Activated CD4-positive, alpha-beta T cell treated with anti-CD3 and anti-CD28 coated beads, Interleukin-2, amount 10 ng/mL, durations not matched to agents 24 days and 14 days (primary cell): ENCODE results near the gene E2F3. TPM values are rescaled to one million over a fixed set of nuclear protein-coding genes. Genes with fewer than 3 reads are reported as not detected.

Source experiments
- DNase-seq: peaks from one replicate; pipeline ENCODE4 v3.0.0; 2022
- H3K27ac Mint-ChIP-seq: one replicate; pipeline ENCODE4 v1.8.0; 2022; ENCODE audit warnings: mild to moderate bottlenecking, mixed read lengths
- H3K27me3 Mint-ChIP-seq: one replicate; pipeline ENCODE4 v1.8.0; 2022; ENCODE audit warnings: mixed read lengths
- H3K36me3 Mint-ChIP-seq: one replicate; pipeline ENCODE4 v1.8.0; 2022; ENCODE audit warnings: low read depth, mild to moderate bottlenecking, mixed read lengths
- H3K4me1 Mint-ChIP-seq: one replicate; pipeline ENCODE4 v1.8.0; 2021; ENCODE audit warnings: mixed read lengths
- H3K4me3 Mint-ChIP-seq: one replicate; pipeline ENCODE4 v1.8.0; 2022; ENCODE audit warnings: mild to moderate bottlenecking, moderate library complexity, mixed read lengths
- H3K9me3 Mint-ChIP-seq: one replicate; pipeline ENCODE4 v1.8.0; 2021; ENCODE audit warnings: mixed read lengths
- intact Hi-C: fragments of 100-400 bp; cut with micrococcal nuclease; formaldehyde crosslinking; loops from one replicate; pipeline ENCODE4 v1.15.1; 2023
- total RNA-seq: library from RNA; stranded (reverse); gene quantifications from 2 replicates; pipeline ENCODE4 v1.2.3, GENCODE V29; 2022

E2F3 gene
- total RNA-seq, result 27.1 and 28.0 TPM in 2 replicates

DNA sequence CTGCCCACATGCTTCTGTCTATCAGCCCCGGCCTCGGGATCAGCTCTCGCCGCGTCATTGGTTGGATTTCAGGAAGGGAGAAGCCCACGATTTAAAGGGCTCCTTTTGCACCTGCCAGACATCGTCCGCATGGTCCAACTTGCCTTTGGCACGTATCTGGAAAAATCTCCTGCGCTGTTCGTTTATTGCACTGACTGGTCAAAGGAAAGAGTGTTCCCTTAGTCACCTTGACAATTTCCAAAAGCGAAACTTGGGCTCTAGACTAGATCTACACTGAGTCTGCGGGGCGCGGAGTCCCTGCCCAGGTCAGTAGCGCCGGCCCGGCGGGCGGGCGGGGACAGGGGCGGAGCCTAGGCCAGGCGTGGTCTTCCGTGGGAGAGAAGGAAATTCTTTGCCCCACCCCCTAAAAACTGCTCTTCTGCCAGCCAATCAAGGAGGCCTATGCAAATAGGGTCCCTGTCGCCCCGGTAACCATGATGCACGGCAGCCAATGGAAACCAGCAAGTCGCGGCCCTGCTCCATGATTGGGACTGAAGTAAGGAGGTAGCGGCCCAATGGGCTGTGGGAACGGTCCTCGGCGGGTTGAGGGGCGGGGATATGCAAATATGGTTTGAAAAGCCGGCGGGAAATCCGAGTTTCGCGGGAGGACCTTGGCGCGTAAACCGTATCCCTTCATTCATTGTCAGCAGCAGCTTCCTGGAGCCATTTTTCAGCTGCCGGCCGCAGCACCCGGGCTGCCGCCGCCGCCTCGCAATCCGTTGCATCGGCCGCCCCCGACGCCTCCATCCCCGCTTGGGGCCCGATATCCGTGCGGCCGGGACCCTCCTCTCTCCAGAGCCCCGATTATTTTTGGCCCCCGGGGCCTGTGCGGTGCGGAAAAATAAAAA lies at the start of gene E2F3:
E2F3 (plus strand) TSS at position 675 of the 887 bp plus-strand sequence. CDS start 354 bp downstream, outside the sequence.
- Mint-ChIP-seq H3K27ac (peak within 1 kb of the TSS; percentile 99), H3K4me3 (peak within 1 kb of the TSS; percentile 94), H3K4me1 (peaks cover 27% of the 10 kb centered on the region), H3K9me3 (no peaks in the 10 kb centered on the region), H3K36me3 (peaks cover 13% of the 10 kb centered on the region), H3K27me3 (no peaks in the 10 kb centered on the region)
- intact Hi-C loops, result loop anchor here (1.0 to 5.0 kb wide), 7 partner anchors 35 to 1186 kb away; partner anchors contain the start of genes CDKAL1 and MBOAT1
- peak; percentile 100 for DNase-seq

DNA sequence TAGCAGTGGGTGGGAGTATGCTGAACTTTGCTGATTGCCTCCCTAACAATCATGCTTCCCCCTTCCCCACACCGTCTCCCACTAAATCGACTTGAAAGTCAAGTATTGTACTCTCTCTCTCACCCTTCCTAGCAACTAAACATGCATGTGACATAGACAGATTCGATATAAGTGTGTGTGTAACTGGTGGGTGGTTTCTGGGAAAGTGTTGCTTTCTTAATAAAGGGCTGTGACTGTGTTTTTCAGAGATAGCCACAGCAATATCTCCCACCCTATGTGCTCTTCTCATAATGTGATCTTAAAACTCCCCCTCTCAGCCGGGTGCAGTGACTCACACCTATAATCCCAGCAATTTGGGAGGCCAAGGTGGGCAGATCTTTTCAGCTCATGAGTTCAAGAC lies 49.3 kb upstream of the E2F3 start:
- Mint-ChIP-seq H3K4me3 (no peak overlapping the region), H3K4me1 (peaks cover 11% of the 10 kb centered on the region), H3K9me3 (peaks cover 22% of the 10 kb centered on the region), H3K36me3 (peaks cover 8% of the 10 kb centered on the region), H3K27ac (no peak overlapping the region), H3K27me3 (no peaks in the 10 kb centered on the region)
- intact Hi-C loops, result no loop called here
- DNase-seq, result no peak

DNA sequence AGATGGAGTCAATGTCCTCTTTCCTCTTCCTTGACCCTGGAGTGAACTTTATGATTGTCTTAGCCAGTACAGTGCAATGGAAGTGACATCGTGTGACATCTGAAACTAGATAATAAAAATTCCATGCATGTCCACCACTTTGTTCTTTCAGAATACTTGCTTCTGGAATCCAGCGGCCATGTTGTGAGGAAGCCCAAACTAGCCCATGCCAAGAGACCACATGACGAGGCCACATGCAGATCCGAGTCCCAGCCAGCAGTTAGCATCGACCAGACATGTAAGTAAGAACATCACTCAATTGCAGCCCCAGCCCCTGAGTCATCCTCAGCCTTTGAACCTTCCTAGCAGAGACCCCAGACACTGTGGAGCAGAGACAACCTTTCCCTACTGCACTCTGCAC lies 48.5 kb upstream of the E2F3 start:
- Mint-ChIP-seq H3K27me3 (no peaks in the 10 kb centered on the region), H3K9me3 (peaks cover 22% of the 10 kb centered on the region), H3K4me3 (no peak overlapping the region), H3K36me3 (peaks cover 8% of the 10 kb centered on the region), H3K4me1 (peaks cover 11% of the 10 kb centered on the region), H3K27ac (no peak overlapping the region)
- no peak for DNase-seq
- intact Hi-C loops, result no loop called here

DNA sequence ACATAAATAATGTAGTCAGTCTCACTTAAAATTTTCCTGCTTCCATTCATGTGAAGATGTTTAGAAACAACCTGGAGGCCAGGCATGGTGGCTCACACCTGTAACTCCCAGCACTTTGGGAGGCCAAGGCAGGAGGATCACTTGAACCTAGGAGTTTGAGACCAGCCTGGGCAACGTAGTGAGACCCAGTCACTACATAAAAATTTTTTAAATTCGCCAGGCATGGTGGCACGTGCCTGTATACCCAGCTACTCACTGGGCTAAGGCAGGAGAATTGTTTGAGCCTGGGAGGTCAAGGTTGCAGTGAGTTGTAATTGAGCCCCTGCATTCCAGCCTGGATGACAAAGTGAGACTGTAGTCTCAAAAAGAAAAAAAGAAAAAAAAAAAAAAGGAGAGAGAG lies 47.3 kb upstream of the E2F3 start:
- H3K36me3 Mint-ChIP-seq, result peaks cover 8% of the 10 kb centered on the region
- DNase-seq, result no peak
- H3K9me3 Mint-ChIP-seq, result peaks cover 22% of the 10 kb centered on the region
- no peak overlapping the region for H3K27ac Mint-ChIP-seq
- no peak overlapping the region for H3K4me3 Mint-ChIP-seq
- peaks cover 8% of the 10 kb centered on the region for H3K4me1 Mint-ChIP-seq
- H3K27me3 Mint-ChIP-seq, result no peaks in the 10 kb centered on the region
- intact Hi-C loops, result no loop called here

DNA sequence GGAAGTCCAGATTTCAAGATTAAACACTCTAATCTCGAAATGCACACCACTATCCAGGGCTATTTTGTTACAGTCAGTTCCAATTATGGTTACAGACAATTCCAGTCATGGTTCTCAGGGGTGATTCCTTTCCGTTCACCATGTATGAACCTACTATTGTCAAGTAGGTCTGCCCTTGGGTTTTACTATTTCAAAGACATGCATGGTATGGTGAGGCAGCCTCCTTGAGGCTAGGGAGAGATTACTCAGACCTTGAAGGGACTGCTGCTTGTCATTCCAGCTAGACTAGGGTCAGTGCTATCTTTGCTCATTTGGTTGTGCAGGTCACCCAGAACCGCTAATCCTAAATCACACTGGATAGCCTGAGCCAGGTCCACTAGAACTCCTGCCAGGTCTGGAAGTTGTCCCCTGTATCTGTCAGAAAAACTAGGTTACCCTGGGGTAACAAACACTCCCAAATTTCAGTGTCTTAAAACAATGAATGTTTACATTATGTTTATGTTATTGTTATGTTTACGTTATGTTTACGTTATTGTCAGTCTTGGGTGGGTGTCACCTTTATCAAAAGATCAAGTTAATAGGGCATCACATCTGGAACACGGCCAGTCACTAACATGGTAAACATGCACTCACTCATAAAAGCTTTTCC lies 41.1 kb upstream of the E2F3 start:
- H3K27ac Mint-ChIP-seq, result no peak overlapping the region
- intact Hi-C loops, result no loop called here
- peaks cover 5% of the 10 kb centered on the region for H3K36me3 Mint-ChIP-seq
- H3K9me3 Mint-ChIP-seq, result peaks cover 24% of the 10 kb centered on the region
- no peak for DNase-seq
- H3K27me3 Mint-ChIP-seq, result peaks cover 2% of the 10 kb centered on the region
- H3K4me1 Mint-ChIP-seq, result peaks cover 12% of the 10 kb centered on the region
- no peak overlapping the region for H3K4me3 Mint-ChIP-seq

DNA sequence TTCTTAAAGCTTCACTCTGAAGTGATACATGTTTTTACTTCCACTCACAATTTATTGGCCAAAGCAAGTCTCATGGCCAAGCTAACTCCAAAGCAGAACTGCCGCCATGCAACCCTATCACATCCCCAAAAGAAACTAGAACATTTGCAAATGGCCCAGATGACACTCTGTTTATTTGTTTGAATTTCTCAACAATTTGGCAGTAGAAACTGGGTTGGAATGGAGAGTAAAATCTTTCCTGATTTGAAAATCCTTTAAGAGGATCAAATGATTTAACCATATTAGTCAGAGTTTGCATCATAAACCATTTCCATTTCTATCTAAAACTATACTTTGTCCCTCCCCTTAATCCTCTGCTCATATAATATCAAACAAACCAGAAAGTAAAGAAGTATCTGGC lies 39.1 kb upstream of the E2F3 start:
- no peak overlapping the region for H3K27ac Mint-ChIP-seq
- peaks cover 5% of the 10 kb centered on the region for H3K36me3 Mint-ChIP-seq
- peaks cover 33% of the 10 kb centered on the region for H3K4me1 Mint-ChIP-seq
- no peak for DNase-seq
- H3K4me3 Mint-ChIP-seq, result no peak overlapping the region
- H3K9me3 Mint-ChIP-seq, result peaks cover 14% of the 10 kb centered on the region
- intact Hi-C loops, result no loop called here
- H3K27me3 Mint-ChIP-seq, result peaks cover 2% of the 10 kb centered on the region

DNA sequence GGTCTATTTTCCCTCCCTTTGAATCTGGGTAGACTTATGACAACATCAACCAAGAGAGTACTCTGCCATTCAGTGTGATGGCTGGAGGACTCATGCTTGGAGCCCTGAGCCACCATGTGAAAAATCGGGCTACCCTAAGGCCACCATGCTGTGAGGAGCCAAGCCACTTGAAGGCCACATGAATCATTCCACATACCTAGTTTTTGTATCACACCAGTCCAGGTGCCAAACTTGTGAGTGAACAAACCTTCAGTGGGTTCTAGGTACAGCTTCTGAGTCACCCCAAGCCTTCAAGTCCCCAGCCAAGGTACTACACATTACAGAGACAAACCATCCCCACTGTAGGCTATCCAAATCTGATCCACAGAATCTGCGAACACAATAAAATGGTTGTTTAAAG lies 37.4 kb upstream of the E2F3 start:
- Mint-ChIP-seq H3K4me3 (no peak overlapping the region), H3K9me3 (peaks cover 21% of the 10 kb centered on the region), H3K4me1 (peaks cover 42% of the 10 kb centered on the region), H3K27me3 (peaks cover 2% of the 10 kb centered on the region), H3K27ac (no peak overlapping the region), H3K36me3 (peaks cover 7% of the 10 kb centered on the region)
- intact Hi-C loops, result no loop called here
- no peak for DNase-seq

DNA sequence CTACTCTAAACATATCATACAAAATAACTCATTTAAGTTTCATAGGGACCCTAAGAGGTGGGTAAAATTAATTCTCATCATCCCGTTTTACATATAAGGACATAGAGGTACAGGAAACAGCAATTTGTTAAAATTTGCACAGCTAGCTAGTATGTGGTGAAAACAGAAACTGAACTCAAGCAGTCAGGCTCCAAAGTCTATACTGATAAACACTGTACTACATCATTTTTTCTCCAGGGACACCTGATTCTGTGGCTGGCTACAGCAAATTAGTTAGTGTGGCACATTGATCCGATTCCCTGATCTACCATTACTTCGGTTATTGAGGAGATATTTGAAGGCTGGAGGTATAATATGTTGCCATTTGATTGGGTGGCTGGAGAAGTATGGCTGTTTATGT lies 36.2 kb upstream of the E2F3 start:
- DNase-seq, result peak; percentile 72
- Mint-ChIP-seq H3K4me1 (peaks cover 51% of the 10 kb centered on the region), H3K27ac (peak overlapping the region; percentile 96), H3K36me3 (peaks cover 10% of the 10 kb centered on the region), H3K27me3 (peaks cover 2% of the 10 kb centered on the region), H3K9me3 (peaks cover 30% of the 10 kb centered on the region), H3K4me3 (peak overlapping the region; percentile 73)
- intact Hi-C loops, result loop anchor here (5.0 kb wide), 1 partner anchor 48 kb away; no protein-coding TSS in a partner anchor

DNA sequence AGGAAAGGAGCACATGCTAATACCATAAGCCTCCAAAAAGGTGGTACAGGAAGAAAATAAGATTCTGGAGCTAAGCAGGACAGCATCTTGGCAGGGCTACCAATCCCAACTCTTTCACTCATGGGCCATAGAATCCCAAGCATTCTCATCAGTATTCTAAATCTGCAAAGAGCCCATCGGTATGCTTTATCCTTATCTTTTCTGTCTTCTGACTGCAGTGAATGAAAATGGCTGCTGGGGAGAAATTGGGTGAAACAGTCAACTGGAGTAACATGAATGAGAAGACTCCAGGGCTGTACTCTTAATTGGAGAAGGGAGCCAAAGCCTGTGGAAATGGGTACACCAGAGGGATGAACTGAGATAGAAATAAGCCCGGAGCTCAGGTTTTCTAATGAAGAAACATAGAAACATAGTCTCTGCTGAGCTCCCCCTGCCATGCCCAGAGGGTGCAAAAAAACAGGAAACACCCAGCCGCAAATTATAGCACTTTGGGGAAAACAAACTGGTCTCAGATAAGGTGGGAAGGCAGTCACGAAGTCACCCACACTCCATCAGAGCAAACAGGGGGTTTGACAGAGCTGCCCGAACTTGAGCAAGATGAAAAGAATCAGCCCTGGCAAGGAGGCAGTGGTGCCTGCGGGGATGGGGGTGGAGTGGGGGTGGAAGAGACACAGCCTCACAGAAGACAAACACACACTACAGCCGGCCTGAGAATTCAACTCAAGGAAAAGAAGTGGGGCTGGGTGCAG lies 35.4 kb upstream of the E2F3 start:
- Mint-ChIP-seq H3K27me3 (no peaks in the 10 kb centered on the region), H3K27ac (peak overlapping the region; percentile 96), H3K4me3 (peak overlapping the region; percentile 73), H3K36me3 (peaks cover 8% of the 10 kb centered on the region), H3K9me3 (peaks cover 32% of the 10 kb centered on the region), H3K4me1 (peaks cover 55% of the 10 kb centered on the region)
- intact Hi-C loops, result loop anchor here (1.0 to 5.0 kb wide), 3 partner anchors 31 to 49 kb away; partner anchors contain the start of gene E2F3
- DNase-seq, result peak; percentile 83

DNA sequence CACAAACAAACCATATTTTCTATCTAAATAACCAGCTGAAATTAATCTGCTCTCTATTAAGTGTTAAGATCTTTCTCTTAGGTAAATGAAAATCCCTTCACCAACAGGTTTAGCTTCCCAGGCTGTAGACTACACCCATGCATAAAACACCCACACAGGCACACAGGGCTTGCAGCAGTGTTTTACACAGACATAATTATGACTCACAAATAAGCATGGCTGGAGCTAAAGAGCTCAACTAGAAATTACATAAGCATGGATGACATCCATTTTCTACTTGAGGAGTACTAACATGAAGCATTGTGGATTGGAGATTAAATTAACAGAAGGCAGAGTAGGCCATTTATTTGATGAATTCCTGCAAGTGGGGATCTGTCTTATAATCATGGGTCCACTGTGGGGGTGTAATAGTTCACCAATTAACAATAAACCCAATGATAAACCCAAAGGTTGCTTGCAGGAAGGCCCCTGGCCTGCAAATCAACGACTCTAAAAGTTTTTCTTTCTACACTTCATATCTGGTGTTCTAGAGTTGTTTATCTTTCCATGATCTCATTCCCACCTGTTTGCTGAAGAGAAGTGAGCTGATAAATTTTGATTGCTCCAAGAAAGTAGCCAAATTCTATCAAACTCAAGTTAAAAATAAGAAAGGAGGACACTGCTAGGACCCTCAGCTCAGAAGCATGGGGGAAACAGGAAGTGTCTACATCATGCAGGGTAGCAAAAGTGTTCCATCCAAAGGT lies 33.8 kb upstream of the E2F3 start:
- peaks cover 58% of the 10 kb centered on the region for H3K4me1 Mint-ChIP-seq
- peak overlapping the region; percentile 96 for H3K27ac Mint-ChIP-seq
- peaks cover 10% of the 10 kb centered on the region for H3K36me3 Mint-ChIP-seq
- H3K27me3 Mint-ChIP-seq, result no peaks in the 10 kb centered on the region
- intact Hi-C loops, result loop anchor here (2.0 to 5.0 kb wide), 2 partner anchors 33 to 51 kb away; no protein-coding TSS in a partner anchor
- peaks cover 35% of the 10 kb centered on the region for H3K9me3 Mint-ChIP-seq
- DNase-seq, result no peak
- peak overlapping the region; percentile 48 for H3K4me3 Mint-ChIP-seq

DNA sequence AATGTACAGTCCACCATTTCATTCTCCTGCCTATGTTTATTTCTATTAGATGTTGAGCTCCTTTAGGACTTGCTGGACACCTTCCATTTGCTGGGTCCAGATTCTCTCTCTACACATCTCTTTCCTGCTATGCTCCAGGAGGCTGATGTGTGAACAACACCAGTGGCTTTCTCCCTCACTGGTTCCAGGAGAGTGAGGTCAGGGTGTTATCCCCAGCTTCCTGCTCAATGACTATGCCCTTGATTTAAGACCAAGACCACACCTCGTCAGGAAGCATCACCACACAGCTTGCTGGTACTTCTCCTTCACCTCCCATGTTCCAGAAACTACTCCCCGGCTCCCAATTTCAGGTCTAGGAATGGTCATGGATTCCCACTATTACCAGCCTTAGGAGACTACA lies 31.3 kb upstream of the E2F3 start:
- Mint-ChIP-seq H3K27me3 (no peaks in the 10 kb centered on the region), H3K4me1 (peaks cover 47% of the 10 kb centered on the region), H3K36me3 (peaks cover 7% of the 10 kb centered on the region), H3K4me3 (no peak overlapping the region), H3K27ac (peak overlapping the region; percentile 45), H3K9me3 (peaks cover 32% of the 10 kb centered on the region)
- intact Hi-C loops, result no loop called here
- no peak for DNase-seq

DNA sequence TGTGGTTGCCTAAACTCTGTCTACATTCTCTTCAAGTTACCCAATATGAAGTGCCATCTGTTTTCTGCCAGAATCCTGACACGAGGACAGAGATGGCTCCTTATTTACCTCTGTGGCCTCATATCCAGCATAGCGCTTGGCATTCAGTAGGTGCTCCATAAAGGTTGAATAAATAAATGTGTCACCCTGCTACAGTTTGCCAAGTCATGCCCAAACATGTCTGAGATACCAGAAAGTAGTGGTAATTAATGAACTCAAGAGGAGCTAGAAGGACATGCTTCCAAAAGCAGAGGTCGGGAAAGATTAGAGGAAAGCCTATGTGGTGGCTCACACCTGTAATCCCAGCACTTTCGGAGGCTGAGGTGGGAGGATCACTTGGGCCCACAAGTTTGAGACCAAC lies 30.9 kb upstream of the E2F3 start:
- H3K27me3 Mint-ChIP-seq, result no peaks in the 10 kb centered on the region
- peaks cover 43% of the 10 kb centered on the region for H3K4me1 Mint-ChIP-seq
- no peak overlapping the region for H3K27ac Mint-ChIP-seq
- peaks cover 7% of the 10 kb centered on the region for H3K36me3 Mint-ChIP-seq
- DNase-seq, result no peak
- no peak overlapping the region for H3K4me3 Mint-ChIP-seq
- H3K9me3 Mint-ChIP-seq, result peaks cover 33% of the 10 kb centered on the region
- intact Hi-C loops, result no loop called here

DNA sequence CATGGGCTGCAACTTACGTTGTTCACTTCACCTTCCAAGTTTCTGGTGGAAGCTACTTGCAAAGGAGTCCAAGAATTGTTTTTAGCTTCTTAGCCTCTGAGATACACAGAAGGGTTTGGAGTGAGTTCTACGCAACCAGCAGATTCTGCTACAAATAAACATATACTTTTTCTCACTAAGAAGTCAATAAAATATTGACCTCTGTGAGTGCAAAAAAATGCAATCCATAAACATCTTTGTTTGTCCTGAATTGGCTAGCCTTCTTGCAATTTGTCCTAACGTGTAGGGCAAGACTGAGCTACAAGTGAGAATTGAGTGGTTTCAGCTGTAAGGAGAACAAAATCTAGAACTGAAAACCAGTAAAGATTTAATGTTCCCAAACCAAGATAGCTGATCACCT lies 26.2 kb upstream of the E2F3 start:
- Mint-ChIP-seq H3K4me1 (peaks cover 25% of the 10 kb centered on the region), H3K36me3 (peaks cover 2% of the 10 kb centered on the region), H3K27me3 (no peaks in the 10 kb centered on the region), H3K27ac (no peak overlapping the region), H3K4me3 (no peak overlapping the region), H3K9me3 (peaks cover 19% of the 10 kb centered on the region)
- DNase-seq, result no peak
- intact Hi-C loops, result no loop called here
